ENCODE results near the gene ZC2HC1C.
"Not testable (repeated sequence)": the region's sequence is repeated elsewhere in the genome, so short reads cannot be mapped to it uniquely, and the experiment has no call there.

The ZC2HC1C gene

GRCh38 chr14:75059642-75060041, 9.8 kb upstream of the ZC2HC1C start:
- DNase-seq, result no peak

DNA sequence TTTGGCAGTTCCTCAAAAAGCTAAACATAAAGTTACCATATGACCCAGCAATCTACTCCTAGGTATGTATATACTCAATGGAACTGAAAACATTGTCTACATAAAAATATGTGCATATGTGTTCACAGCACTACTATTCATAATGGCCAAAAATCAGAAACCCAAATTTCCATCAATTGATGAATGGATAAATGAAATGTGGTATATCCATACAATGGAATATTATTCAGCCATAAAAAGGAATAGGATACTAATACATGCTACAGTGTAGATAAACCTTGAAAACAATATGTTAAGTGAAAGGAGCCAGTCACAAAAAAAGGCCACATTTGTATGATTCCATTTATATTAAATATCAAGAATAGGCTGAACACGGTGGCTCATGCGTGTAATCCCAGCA, 9.0 kb upstream of the ZC2HC1C start:
- no peak for DNase-seq

- no peak for DNase-seq
These were observed 6.4 kb upstream of the ZC2HC1C start for GRCh38 chr14:75063013-75063412.

DNA sequence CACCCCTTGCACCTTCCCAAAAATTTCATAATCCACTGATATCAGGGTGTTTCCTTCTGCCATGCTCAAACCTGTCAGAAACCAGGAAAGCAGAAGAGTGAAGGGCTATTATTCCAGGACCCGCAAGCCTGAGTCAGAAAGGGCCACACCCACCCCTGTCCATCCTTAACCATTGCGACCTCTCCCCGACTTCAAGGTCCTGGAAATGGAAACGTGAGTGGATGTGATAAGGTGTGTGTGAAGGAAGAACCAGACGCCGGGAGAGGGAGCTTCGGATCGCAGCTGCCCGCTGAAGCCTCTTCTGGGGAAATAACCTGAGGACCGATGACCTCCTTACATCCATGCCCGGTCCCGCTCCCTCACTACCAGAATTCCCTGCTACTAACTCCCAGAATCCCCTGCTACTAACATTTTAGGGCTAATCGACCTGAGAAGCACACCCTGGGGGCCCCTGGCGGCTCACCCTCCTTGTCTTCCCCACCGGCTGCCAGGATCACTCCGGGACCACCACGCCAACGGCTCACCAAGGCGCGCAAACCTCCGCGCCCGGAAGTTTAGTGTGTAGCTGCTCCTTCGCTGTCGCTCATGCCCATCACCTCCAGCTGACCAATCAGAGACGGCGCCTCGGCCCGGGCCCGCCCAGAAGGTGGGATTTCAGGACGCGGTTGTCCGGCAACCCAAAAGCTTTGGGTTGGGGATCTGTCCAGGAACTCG, 5.8 kb upstream of the ZC2HC1C start, which contains the start of gene ACYP1:
TSS of gene ACYP1 (minus strand) at position 534 of the 714 bp plus-strand sequence. CDS start at position 63, 471 bp downstream.
- DNase-seq, result peak; percentile 84

DNA sequence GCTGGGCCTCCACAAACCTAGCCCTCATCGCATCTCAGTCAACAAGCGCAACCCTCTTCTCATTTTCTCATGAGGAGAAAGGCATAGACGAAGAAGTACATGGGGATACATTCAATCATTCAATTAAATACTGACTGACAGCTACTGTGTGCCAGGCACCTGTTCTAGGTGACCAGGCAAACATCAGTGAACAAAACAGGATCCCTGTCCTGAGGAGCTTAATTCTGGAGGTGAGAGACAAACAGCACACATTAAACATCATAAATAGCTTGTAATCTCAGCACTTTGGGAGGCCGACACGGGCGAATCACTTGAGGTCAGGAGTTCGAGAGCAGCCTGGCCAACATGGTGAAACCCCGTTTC, 5.3 kb upstream of the ZC2HC1C start:
- no peak for DNase-seq

GRCh38 chr14:75066691-75067090, 2.8 kb upstream of the ZC2HC1C start:
- no peak for DNase-seq

- no peak for DNase-seq
These were observed 2.2 kb upstream of the ZC2HC1C start for GRCh38 chr14:75067212-75067611.

DNA sequence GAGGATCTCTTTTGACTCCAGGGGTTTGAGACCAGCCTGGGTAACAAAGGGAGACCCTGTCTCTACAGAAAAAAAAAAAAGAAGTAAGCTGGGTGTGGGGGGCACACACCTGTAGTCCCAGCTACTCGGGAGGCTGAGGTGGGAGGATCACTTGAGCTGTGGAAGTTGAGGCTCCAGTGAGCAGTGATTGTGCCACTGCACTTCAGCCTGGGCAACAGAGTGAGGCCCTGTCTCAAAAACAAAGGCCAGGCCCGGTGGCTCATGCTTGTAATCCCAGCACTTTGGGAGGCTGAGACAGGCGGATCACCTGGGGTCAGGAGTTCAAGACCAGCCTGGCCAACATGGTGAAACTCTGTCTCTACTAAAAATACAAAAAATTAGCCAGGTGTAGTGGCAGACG, 1.7 kb upstream of the ZC2HC1C start:
- not testable (repeated sequence) for DNase-seq

GRCh38 chr14:75068294-75069120, 934 bp upstream of the ZC2HC1C start:
- DNase-seq, result no peak

DNA sequence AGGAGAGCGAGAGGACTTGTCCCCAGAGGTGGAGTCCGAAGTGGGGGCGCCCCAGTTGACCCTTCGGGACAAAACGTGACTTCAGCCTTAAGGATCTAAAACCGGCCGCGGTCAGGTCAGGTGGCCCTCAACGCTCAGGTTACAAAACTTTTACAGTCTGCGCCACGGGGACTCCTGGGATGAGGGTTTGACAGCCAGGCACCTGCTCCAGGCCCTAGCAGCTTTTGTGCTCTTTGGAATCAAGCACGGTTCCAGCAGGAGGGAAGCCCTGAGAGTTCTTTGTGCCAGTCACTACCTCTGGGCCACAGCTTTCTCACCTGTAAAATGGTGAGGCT, 337 bp downstream of the ZC2HC1C start:
- DNase-seq, result no peak

DNA sequence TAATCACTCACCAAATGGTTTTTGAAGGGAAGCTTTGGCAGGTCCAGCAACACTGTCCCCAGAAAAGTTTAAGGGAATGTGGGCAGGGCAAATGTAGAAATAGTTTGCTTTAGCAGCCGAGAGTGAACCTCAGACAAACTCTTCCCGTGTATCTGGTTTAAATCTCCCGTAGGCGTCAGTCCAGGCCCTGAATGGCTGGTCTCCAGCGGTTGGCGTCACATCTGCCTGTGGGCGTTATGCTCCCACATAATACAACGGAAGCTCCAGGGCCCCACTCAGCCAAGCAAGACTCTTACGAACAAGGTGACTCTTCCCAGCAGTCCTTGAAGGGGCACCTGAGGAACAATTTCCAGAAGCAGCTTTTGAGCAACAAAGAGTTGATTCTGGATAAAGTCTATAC, 942 bp downstream of the ZC2HC1C start:
- DNase-seq, result no peak

DNA sequence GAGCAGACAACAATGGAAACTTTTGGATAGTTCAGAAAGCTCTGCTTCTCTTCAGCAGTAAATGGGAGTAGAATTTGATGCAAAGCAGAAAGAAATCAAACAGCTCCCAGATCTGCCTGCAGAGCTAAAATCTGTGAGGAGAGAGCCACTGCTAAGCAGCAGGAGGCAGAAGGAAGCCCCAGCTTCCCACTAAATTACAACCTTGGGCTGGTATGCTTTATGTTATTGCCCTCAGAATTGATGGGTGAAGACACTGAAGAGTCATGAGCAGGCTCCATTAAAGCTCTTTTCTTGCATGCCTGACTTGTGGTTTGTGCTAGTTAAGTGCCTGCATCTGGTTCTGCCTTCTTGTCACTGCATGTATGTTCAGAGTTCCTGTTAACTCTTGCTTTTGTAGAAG, 8.4 kb downstream of the ZC2HC1C start:
- no peak for DNase-seq

GRCh38 chr14:75079521-75079920, 10.1 kb downstream of the ZC2HC1C start:
- DNase-seq, result no peak

GRCh38 chr14:75081660-75082229, 12.3 kb downstream of the ZC2HC1C start:
- no peak for DNase-seq

GRCh38 chr14:75083271-75083670, 13.8 kb downstream of the ZC2HC1C start:
- DNase-seq, result no peak

GRCh38 chr14:75084513-75084912, 15.1 kb downstream of the ZC2HC1C start:
- DNase-seq, result no peak

DNA sequence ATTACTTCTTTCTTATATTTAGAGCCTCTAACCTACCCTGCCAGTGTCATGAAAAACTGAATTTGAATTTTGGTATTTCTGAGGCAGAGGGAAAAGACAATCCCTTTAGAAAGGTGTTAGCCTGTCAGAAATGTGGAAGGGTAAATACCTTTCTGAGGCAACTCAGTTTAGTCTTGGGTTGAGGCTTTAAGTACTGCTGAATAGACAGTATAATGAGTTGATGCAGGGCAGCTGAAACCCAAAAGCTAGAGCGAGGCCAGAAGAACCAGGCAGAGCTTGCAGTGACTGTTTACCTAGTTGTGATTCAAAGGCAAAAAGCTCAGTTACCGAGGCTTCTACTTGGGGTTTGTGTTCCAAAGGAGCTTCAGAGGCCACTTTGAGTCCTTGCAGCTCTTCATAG, 18.7 kb downstream of the ZC2HC1C start:
- no peak for DNase-seq

- peak; percentile 2 for DNase-seq
These were observed 19.3 kb downstream of the ZC2HC1C start for GRCh38 chr14:75088566-75089373.

DNA sequence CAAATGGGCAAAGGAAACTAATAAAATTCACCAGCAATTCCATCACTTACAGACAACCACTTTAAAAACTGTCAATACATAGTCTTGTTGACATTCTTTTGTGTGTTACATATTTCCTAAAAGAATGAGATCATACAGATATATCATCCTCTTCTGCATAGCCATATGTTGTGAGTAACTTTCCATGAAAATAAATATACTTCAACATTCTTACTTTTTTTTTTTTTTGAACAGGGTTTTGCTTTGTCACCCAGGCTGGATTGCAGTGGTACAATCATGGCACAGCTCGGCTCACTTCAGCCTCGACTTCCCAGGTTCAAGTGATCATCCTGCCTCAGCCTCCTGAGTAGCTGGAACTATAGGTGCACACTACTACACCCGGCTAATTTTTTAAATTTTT, 20.9 kb downstream of the ZC2HC1C start:
- DNase-seq, result no peak

DNA sequence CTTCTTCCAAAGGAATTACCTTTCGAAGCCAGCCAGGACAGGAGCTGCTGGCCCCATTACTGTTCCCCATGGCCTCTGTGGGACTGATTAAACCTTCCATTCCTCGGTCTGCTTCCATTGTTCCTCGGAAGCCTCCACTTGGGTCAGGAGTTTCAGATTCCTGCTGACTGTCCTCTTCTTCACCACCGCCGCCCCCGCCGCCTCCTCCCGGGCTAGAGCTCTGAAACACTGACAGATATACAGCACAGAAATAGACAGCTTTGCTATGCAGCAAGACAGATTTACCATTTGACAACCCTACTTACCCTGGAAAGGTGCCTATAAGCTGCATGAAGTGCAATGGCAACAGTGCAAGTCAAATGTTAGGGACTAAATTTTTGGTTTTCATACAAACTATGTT, 21.8 kb downstream of the ZC2HC1C start:
- no peak for DNase-seq

DNA sequence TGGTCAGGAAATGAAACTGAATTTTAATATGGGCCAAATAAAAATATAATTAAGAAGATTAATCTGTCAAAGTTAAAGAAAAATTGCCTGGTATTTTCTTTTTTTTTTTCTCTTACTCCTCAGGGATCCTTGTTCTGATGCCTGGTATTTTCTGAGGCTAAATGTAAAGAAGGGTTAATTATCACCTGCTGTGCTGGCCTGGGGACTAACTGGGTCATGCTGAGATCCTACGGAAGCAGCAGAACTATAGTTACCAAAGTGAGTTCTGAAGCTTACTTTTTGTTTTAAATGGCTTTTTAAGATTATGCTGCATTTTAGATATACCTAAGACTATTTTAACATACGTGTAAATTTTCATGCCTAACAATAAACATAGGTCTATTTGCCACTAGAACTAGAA, 23.3 kb downstream of the ZC2HC1C start:
- no peak for DNase-seq

- DNase-seq, result no peak
These were observed 25.5 kb downstream of the ZC2HC1C start for GRCh38 chr14:75094896-75095295.

GRCh38 chr14:75095690-75096089, 26.2 kb downstream of the ZC2HC1C start:
- no peak for DNase-seq

Measured in effector CD8-positive, alpha-beta T cell (primary cell).